Measurements from ENCODE around the gene WDR48.

The WDR48 gene

DNA sequence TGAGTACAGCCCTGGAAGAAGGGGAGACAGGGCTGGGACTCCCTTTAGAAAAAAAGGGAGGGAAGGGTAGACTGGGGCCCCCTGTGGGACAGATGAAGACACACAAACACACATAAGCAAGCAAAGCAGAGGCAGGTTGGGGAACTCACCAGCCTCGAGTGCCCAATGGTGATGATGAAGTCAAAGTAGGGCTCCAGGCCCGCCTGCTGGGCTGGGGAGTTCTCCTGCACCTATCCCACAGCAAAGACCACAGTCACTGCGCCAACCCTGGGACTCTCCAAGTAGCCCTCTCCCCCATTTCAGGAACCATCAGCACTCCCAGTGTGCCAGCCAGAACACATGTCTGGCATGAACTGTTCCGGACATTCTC is 51.5 kb downstream of the WDR48 start:
- no peak for DNase-seq

DNA sequence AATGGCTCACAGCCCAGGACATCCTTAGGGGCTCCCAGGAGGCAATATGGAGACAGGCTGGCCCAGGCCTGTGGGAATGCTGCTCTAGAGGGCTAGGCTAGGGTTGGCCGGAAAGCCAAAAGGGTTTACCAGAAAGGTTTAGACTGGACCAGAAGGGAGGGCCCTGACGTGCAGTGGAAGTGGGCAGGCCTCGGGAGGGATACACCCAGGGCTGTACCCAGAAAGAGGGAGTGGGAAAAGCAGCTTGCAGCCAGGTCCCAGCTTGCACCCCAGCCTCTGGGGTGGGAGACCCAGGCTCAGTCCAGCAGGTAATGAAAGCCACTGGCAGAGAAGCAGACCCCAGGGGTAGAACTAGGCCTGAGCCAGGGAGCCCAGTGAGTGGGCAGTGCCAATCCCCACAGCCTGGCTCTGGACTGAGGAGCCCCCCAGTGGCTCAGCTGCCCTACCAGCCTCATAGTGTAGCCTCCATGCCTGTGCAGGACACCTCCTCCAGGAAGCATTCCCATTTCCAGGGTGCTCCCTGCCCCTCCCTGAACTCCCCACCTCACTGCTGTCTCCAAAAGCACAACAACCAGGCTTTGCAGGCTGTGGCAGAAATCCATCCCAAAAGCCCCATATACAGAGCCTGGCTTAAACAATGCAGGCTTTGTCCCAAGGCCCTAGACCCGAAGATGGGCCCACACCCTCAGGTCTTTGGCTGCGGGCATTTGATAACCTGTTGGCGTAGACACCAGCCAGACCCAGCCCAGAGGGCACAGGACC is 52.2 kb downstream of the WDR48 start:
- DNase-seq: no peak

DNA sequence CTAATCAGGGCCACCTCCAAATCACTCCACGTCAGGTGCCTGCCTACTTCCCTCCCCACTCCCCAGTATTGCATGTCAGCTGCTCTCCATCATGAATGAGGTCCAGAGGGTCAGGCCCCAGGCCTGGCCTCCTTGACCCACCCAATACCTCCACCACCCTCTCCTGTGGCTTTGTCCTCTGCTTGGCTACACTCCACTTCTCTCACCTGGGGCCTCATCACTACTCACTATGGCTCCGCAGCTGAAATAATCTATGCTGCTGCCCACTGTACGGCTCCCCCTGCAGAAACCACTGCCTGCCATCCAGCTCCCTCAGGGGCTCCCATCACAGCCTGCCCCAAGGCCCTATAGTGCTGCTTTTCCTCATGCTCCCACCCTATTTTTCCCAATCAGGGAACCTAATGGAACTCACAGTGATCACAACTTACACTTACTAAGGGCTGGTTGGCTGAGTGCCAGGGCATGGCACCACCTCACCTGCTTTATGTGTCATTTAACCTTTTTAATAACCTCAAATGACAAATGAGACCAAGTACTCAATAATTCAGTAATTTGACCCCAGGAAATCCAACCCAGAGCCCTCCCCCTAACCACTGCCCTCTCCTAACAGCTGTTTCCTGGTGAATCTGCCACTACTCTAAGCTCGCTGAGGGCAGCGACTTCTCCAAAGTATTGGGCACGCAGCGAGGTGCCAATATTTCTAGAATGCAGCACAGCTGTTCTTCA is 53.3 kb downstream of the WDR48 start:
- no peak for DNase-seq

DNA sequence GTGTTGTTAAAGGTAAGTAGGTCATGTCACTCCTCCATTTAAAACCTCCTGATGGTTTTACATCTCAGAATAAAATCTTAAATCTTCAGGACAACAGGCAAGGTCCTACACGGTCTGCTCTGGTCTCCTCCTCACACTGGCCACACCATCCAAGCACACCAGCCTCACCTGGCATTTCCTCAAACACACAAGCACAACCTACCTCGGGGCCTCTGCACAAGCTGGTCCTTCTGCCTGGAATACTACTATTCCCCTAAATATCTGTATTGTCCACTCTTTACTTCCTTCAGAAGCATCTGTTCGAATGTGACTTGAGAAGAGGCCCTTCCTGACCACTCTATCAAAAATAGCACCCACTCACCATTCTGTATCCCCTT is 53.9 kb downstream of the WDR48 start:
- DNase-seq: no peak

DNA sequence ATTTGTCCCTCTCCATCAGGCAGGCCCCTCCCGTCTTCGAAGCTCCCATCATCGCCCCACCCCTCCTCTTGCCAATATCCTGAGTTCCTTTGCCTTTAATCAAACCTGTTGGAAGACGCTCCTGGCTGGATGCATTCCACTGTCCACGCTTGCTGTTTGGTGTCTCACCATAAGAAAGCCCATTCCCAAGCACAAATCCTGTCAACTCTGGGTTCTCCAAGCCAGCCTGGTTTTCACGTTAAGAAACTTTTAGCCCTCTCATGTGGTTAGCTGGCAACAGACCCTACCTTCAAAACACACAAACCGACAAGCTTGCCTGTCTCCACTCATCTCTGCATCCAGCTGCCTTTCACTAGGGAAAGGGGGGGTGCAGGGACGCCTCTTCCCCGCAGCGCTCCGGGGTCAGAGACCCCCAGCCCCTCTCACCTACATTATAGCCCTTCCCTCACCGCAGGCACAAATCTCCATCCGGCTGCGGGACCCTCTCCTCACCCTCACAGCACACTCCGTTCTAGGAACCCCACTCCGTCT is 54.5 kb downstream of the WDR48 start:
- no peak for DNase-seq

DNA sequence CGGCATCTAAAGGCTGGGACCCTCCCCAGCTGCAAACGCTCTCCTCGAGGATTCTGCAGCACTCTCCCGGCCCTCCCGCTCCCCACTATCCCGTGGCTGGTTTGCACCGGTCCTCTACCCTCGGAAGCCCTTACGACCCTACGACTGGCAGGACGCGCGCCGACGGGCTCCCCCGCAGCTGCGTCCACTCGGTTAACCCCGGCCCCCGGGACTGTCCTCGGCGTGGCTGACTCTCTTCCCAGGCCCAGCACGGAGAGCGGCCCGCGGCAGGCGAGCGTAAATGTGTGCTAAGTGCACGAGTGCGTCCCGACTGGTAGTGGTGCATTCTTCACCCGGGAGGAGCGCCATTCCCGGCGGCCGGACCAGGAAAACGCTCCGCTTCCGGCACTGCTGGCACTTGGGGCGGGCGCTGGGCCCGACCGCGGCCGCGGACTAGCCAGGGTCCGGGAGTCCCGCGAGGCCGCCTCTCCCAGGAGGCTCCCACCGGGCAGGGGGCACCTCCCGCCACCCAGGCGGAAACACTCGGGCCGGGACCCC is 55.1 kb downstream of the WDR48 start:
- no peak for DNase-seq

DNA sequence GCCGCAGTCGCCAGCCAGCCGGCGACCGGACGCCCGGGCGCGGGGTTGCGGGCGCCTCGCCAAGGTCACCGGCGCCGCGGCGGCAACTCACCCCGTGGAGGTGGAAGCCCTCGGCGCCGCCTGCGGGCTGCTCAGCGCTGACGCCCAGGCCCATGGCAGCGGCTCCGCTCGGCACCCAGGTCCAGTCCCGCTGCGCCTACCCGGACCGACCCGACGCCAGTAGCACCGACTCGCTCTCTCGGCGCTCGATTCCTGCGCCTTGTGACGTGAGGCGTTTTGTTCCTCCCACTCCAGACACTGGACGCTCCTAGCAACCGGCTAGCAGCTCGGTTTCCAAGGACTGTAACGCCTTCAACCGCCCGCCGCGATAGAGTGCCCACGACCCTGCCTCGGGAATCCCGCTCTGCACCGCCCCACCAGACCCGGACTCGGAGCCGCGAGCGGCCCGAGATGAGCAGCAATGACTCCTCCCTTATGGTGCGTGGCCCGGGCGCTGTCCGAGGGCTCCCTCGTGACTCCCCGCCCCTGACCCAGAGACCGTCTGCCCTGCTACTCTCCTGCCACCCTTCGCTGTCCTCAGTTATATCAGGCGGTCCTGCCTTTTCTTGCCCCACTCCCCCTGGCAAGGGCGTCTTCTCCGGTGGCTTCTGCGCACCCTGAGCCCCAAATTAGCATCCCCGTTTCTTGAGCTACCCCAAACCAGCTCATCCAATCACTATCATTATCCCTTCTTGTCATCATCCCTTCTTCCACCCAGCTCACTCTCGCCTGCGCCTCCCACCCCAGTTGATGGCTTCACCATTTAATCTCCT is 55.8 kb downstream of the WDR48 start, which contains the start of the genes GORASP1 and TTC21A:
GORASP1 (minus strand) TSS at position 240 of the 812 bp plus-strand sequence; CDS start at position 154, 86 bp downstream.
TTC21A (plus strand) TSS at position 293 of the 812 bp plus-strand sequence; CDS start at position 451, 158 bp downstream.
- DNase-seq: no peak

DNA sequence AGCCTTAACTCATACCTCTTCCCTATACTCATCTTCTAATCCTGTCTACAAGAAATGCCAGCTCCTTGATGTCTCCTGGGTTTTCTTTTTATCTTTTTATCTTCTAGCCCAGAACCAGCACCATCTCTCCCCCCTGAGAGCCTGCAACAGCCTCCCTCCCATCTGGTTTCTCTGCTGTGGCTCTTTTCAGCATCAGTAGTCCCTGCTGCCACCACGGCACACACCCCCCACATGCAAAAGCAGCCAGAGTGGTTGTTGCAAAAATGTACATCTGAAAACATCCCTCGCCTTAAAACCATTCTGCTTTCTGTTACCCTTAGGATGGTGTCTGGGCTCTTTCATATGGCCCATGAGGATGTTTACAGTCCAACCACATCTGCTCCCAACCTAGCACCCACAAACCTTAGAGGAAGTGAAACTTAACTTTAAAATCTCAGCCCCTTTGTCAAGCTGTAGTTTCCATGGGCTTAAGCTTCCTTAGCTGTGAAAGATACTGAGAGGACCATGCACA is 56.4 kb downstream of the WDR48 start:
- peak; percentile 45 for DNase-seq

DNA sequence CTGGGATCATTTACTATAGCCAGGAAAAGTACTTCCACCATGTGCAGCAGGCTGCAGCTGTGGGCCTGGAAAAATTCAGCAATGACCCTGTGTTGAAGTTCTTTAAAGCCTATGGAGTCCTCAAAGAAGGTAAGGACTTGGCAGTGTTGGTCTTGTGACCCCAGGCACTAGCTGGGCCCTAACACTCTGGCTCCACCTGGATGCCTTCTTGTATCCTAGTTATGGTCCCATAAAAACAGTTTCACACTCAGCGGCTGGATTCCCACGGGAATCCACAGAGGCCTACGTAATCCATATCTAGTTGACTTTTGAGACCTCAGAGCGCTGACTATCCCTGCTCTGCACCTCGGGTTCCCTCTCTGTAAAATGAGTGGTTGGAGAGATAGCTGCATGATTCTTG is 57.3 kb downstream of the WDR48 start:
- no peak for DNase-seq

DNA sequence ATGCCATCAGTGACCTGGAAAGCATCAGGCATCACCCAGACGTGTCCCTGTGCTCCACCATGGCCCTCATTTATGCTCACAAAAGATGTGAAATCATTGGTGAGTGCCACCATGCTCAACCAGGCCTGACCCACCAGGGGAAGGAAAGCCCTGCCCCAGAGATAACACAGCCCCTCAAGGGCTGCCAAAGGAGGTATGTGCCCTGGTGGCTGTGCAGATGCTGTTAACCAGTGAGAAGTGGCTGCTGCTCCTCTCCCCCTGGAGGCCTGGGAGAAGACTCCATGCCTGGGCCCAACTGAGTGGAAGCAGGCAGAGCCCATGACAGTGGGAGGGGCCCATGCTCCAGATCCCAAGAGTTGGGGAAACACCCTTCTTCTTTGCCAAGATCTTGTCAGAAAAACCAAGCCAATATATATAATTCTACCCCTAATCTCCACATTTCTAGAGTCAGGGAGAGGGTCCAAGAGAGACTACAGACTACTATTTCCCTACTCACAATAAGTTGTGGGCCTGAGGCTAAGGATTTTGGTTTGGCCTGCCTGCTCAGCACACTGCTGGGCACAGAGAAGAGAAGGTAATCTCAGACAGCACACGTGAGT is 58.3 kb downstream of the WDR48 start:
- no peak for DNase-seq

DNA sequence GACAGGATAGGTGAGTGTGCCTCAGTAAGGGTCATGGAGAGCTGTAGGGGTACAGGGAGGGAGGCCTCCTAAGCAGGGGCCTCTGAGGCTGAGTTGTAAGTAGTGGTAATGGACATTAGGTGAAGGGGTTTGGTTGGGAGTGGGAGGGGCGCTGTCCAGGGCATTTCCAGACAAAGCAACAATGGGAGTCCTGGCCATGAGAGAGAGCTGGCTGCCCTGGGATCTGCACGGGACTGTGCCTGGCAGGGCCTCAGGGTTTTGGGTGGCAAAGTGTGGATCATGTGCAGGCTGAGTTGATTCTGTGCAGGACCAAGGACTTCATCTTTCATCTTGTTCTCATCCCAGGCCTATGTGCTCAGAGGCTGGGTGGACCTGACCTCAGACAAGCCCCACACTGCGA is 60.3 kb downstream of the WDR48 start:
- no peak for DNase-seq

DNA sequence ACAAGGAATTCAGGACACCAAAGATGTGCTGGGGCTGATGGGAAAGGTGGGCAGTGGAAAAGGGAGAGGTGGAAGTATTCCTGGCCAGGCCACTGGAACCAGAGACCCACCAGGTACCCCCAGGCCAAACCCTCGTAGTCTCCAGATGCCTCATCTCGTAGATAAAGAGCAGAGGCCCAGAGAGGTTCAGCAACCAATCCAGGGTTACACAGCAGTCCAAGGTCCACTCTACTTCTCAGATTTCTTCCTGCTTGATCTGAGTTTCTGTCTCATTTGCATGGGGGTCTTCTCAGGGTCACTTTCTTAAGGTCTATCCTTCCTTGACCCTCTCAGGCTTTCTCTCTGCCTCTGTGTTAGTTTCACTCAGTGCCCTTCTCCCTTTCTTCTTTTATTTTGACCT is 60.7 kb downstream of the WDR48 start:
- DNase-seq: no peak

DNA sequence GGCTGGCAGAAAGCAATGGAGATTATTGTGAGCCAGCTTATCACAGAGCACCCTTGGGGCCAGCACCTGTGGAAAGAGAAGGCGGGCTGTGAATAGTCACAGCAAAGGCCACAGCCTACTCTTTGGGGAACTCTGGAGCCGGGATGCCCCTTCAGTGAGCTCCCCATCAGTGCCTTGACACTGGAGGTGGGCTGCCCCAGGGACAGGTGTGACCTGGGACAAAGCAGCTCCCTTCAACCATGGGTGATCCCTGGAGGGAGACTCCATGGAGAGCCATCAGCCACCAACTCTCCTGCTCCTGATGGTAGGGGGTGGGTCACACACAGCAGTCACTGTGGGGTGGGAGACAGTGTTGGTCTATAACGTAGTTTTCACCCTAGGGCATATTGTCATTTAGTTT is 61.5 kb downstream of the WDR48 start:
- no peak for DNase-seq

DNA sequence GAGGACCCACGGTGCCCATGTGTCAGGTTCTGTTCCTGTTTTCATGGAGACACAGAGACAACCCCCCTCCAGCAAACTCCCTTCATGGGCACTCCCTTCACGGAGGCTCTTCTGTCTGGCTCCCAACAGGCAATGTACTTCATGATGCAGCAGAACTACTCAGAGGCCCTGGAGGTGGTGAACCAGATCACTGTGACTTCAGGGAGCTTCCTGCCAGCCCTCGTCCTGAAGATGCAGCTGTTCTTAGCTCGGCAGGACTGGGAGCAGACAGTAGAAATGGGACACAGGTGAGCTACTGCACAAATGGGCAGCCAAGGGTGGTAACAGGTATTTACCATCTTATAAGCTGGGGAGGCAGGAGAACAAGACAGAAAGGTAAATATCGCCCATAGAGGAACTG is 62.6 kb downstream of the WDR48 start:
- DNase-seq: no peak

DNA sequence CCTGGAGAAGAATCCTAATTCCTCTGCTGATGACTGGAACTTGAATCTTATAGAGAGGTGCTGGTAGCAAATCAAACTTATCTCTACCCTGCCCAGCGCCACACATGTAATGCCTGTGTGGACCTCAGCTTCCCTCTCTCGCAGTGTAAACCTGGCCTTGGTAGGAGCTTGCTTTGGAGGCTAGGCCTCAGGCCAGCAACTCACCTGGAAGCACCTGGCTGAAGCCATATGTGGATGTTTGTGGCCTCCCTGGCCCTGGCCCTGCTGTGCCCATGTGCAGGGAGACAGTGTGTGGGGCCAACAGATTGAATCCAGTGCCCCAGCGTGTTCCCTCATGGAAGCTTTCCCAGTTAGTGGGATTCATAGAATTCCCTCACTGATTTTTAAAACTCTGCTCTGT is 64.1 kb downstream of the WDR48 start:
- no peak for DNase-seq

DNA sequence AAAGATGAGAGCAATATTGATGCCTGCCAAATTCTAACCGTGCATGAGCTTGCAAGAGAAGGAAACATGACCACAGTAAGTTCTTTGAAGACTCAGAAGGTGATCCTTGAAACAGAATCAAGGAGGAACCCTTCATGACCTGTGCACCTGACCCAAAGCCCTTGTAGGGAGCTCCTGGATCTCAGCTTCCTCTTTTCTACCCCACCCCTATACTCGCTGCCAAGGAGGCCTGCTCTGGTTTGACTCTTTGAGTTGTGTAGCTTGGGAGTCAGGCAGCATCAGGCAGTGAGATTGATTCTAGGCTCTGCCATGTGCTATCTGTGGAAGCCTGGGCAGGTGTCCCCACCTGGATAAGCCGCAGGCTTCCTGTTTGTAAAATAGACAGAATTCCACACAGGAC is 66.3 kb downstream of the WDR48 start:
- DNase-seq: no peak

DNA sequence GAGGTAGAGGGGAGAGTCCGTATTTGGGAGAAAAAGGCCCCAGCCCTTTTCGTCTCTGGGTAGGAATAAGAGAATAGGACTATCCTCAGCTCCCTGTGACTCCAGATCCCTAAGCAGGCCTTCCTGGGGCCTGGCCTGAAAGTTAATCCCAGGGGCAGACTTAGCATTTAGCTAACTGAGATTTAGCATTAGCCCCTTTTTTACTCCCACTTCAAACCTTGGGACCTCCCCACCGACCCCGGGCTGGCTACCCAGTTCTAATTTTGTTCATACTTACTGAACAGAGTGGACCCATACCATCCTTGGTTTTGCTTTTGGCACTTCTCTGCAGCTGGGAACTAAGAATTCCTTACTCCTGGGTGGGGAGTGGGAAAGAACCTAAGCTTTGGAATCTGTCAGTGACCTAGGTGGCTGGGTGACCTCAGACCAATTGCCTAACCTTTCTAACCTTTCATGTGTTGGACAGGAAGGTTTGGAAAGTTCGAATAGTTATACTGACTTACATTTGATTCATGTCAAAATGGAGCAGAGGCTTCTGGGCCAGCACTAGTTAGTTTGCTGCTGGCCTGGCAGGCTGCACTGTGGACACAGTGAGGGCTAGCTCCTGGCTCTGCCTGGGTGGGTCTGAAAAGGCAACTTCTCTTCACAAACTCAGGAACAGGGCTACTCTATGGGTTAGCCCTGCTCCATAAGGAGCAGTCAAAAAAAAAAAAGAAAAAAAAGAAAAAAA is 67.3 kb downstream of the WDR48 start:
- no peak for DNase-seq

DNA sequence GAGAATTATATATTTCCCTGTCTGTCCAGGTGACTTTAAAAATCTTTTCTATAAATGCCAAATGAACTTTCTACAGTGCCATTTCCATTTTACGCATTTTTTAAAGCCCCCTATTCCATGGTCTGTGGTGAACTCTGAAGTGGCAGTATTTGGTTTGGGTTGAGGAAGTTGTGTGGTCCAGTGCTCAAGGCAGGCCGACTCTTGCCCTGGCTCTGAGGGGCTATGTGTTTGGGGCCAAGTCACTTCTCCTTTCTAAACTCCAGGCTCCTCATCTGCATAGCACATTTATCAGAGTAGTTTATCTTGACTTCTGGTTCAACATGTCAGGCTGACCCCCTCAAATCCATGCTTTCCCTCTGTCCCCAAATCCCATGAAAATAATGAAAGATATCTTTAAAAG is 69.8 kb downstream of the WDR48 start:
- no peak for DNase-seq

DNA sequence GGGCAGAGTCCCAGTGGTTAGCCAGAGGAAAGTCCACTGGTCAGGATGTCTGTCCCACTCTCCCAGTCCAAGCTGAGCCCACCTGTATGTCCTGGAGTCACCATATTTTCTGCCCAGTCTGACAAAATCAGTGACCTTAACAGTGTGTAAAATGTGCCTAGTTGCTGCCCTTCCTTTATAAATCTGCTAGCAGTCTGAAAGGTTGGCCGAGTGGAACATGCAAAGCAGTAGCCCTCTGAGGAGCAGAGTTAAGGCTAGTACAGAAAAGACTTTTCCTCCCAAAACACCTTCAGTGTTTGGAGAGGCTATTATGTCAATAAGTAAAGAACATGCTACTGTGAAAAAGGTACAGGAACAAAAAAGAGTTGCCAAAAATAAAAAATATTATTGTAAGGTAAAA is 71.0 kb downstream of the WDR48 start:
- no peak for DNase-seq

DNA sequence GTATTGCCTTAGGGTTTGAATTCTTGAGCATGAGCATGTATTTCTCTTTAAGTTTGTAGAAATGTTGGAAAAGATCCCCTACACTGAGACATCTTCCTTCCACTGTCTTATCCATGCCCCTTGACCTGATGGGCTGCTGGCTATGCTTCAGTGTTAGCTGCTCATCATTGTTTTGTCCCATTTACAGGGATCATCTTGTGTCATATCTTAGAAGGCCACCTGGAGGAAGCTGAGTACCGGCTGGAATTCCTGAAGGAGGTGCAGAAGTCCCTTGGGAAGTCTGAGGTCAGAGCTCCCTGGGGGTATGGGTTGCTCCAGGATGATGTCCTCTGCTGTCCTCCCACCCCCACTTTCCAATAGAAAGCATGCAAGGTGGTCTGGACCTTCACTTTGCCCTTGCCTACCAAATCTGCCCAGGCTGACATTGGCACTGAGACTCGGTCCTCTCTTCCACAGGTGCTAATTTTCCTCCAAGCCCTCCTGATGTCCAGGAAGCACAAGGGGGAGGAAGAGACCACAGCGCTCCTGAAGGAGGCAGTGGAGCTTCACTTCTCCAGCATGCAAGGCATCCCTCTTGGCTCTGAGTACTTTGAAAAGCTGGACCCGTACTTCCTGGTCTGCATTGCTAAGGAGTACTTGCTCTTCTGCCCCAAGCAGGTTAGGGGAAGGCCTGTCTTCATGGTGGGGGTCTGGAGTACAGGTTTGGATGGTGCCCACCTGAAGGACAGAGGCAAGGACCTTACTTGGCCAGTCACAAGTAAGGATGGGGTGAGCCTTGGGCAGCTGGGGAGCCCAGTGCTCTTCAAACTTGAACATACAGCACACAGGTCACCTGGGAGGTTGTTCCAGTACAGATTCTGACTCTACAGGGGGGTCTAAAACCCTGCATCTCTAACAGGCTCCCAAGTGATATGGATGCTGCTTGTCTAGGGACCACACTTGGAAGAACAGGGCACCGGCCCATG is 73.3 kb downstream of the WDR48 start:
- no peak for DNase-seq

Measured in SIG-M5 (cell line).